HepG2 (cell line): ENCODE data around the gene SPINK4. TPM values are rescaled to one million over a fixed set of nuclear protein-coding genes. Genes with fewer than 3 reads are reported as not detected.

ENCODE experiments used
- DMAP1 ChIP-seq: IDR thresholded peaks from 2 replicates; pipeline ENCODE4 v1.6.1; 2016
- DR1 ChIP-seq: sonication (generic); formaldehyde crosslinking; IDR thresholded peaks from 2 replicates; pipeline ENCODE4 v1.8.0; 2021; ENCODE audit warnings: mild to moderate bottlenecking, missing genetic modification reagents, inconsistent platforms
- IKZF1 ChIP-seq: fragments of 450-650 bp; IDR thresholded peaks from 2 replicates; pipeline ENCODE4 v1.7.1; 2016
- MBD4 ChIP-seq: IDR thresholded peaks from 2 replicates; pipeline ENCODE4 v1.6.1; 2012; ENCODE audit warnings: low read length, inconsistent platforms, borderline replicate concordance
- SP5 ChIP-seq: IDR thresholded peaks from 2 replicates; pipeline ENCODE4 v1.6.1; 2016; ENCODE audit warnings: low read depth, borderline replicate concordance
- TARDBP ChIP-seq: sonication (generic); formaldehyde crosslinking; IDR thresholded peaks from 2 replicates; pipeline ENCODE4 v1.8.0; 2022; ENCODE audit warnings: mild to moderate bottlenecking, missing genetic modification reagents
- ZFP36L1 ChIP-seq: sonication (generic); formaldehyde crosslinking; IDR thresholded peaks from 2 replicates; pipeline ENCODE4 v1.8.0; 2022; ENCODE audit warnings: mild to moderate bottlenecking, missing genetic modification reagents, moderate library complexity
- ZNF337 ChIP-seq: sonication (generic); formaldehyde crosslinking; IDR thresholded peaks from 2 replicates; pipeline ENCODE4 v1.5.1; 2020; ENCODE audit warnings: missing genetic modification reagents, low read depth, mild to moderate bottlenecking, borderline replicate concordance
- polyA plus RNA-seq, 8 experiments: library from polyadenylated mRNA; depleted of rRNA in 3 of 8; stranded (reverse) in 7 of 8; unstranded in 1 of 8; fragments of >200 nt; fragmentation: Illumina TruSeq in 4 of 8; extraction: Trizol in 4 of 8; gene quantifications; 2 replicates each; pipeline versions ENCODE4 v1.2.1 to v1.2.3, GENCODE V29; 2011 to 2016; ENCODE audit warnings: low read depth in 4 of 8, missing spikeins in 1 of 8, mixed read lengths in 1 of 8; ENCODE audit not compliant: insufficient read depth in 1 of 8
- total RNA-seq, 5 experiments: library from RNA; depleted of rRNA; stranded (reverse); fragments of >200 nt; fragmentation: Illumina TruSeq; extraction: Trizol; gene quantifications; 2 replicates each; pipeline ENCODE4 v1.2.3, GENCODE V29; 2016; ENCODE audit warnings: low read depth in 1 of 5
- TF ChIP-seq, protein P1 (sequence below): sonication (generic); formaldehyde crosslinking; IDR thresholded peaks from 2 replicates; pipeline ENCODE4 v1.4.0; 2020; ENCODE audit warnings: mild to moderate bottlenecking, missing genetic modification reagents
- TF ChIP-seq, protein P2 (sequence below): sonication (generic); formaldehyde crosslinking; IDR thresholded peaks from 2 replicates; pipeline ENCODE4 v1.4.0; 2020; ENCODE audit warnings: low read depth, mild to moderate bottlenecking, missing genetic modification reagents
- TF ChIP-seq, protein P3 (sequence below): sonication (generic); formaldehyde crosslinking; IDR thresholded peaks from 2 replicates; pipeline ENCODE4 v1.5.0; 2020; ENCODE audit warnings: missing genetic modification reagents
- TF ChIP-seq, protein P4 (sequence below): sonication (generic); formaldehyde crosslinking; IDR thresholded peaks from 2 replicates; pipeline ENCODE4 v1.4.0; 2020; ENCODE audit warnings: missing genetic modification reagents

SPINK4 gene
- total and polyA plus RNA-seq, 2 of the 13 experiments (the other 11 are each of a cell fraction or from before 2014, with no cell fraction given) = 0.53 to 3.4 TPM

DNA sequence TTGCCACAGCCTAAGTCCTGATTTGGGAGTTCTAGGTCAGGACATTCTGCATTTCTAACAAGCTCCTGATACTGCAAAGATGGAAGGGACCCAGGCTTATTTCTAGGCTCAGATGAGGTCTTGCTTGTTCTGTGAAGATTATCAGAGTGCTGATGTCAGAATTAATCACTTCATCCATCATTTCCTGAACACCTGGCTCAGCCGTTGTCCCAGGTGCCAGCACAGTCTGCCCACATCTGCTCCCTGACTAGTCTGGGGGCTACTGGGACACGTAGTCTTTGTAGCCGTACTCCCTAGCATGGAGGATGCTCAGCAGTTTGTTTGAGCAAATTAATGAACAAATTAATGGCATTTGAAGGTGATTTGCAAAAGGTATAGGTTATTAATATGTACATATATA, 17.9 kb upstream of the SPINK4 start (continued):
- TF ChIP-seq, protein P1, sequence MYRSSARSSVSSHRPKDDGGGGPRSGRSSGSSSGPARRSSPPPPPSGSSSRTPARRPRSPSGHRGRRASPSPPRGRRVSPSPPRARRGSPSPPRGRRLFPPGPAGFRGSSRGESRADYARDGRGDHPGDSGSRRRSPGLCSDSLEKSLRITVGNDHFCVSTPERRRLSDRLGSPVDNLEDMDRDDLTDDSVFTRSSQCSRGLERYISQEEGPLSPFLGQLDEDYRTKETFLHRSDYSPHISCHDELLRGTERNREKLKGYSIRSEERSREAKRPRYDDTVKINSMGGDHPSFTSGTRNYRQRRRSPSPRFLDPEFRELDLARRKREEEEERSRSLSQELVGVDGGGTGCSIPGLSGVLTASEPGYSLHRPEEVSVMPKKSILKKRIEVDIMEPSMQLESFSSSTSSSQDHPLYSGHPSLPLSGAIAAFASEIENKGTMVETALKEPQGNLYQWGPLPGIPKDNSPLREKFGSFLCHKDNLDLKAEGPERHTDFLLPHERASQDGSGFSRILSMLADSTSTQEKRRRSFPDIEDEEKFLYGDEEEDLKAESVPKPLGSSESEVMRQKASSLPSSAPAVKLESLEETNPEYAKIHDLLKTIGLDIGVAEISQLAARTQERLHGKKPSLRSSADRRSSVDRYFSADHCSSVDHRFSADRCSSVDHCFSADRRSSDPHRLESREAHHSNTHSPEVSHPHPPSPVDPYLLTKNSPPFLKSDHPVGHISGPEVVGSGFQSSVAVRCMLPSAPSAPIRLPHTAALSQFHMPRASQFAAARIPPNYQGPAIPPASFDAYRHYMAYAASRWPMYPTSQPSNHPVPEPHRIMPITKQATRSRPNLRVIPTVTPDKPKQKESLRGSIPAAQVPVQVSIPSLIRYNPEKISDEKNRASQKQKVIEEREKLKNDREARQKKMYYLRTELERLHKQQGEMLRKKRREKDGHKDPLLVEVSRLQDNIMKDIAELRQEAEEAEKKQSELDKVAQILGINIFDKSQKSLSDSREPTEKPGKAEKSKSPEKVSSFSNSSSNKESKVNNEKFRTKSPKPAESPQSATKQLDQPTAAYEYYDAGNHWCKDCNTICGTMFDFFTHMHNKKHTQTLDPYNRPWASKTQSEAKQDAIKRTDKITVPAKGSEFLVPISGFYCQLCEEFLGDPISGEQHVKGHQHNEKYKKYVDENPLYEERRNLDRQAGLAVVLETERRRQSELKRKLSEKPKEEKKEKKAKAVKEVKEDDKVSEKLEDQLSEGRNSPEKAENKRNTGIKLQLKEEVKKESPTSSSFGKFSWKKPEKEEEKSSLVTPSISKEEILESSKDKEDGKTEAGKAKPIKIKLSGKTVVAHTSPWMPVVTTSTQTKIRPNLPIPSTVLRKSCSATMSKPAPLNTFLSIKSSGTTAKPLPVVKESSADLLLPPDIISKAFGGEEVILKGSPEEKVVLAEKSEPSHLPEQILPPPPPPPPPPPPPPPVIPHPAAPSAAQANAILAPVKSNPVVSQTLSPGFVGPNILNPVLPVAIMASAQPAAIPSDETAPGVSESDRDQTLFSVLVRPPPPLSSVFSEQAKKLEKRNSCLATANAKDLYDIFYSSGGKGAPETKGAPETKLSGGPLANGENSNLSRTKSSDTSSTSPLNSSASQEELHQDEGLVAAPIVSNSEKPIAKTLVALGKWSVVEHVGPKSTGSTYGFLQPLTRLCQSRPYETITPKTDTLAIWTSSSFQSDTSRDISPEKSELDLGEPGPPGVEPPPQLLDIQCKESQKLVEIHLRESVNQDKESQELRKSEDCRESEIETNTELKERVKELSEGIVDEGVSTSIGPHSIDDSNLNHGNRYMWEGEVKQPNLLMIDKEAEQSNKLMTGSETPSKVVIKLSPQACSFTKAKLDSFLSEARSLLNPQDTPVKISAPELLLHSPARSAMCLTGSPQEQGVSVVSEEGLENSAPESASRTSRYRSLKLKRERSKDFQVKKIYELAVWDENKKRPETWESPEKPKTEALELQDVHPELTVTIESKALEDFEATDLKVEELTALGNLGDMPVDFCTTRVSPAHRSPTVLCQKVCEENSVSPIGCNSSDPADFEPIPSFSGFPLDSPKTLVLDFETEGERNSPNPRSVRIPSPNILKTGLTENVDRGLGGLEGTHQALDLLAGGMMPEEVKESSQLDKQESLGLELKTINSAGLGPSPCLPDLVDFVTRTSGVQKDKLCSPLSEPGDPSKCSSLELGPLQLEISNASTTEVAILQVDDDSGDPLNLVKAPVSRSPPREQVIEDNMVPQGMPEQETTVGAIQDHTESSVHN (CRISPR knock-in tag) = no peak
- TF ChIP-seq DR1 (CRISPR knock-in tag) = no peak
- no peak for TF ChIP-seq ZFP36L1 (CRISPR knock-in tag)
- TF ChIP-seq DMAP1 = no peak
- TF ChIP-seq MBD4 = no peak
- TF ChIP-seq, protein P2, sequence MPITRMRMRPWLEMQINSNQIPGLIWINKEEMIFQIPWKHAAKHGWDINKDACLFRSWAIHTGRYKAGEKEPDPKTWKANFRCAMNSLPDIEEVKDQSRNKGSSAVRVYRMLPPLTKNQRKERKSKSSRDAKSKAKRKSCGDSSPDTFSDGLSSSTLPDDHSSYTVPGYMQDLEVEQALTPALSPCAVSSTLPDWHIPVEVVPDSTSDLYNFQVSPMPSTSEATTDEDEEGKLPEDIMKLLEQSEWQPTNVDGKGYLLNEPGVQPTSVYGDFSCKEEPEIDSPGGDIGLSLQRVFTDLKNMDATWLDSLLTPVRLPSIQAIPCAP = no peak
- no peak for TF ChIP-seq IKZF1
- TF ChIP-seq, protein P3, sequence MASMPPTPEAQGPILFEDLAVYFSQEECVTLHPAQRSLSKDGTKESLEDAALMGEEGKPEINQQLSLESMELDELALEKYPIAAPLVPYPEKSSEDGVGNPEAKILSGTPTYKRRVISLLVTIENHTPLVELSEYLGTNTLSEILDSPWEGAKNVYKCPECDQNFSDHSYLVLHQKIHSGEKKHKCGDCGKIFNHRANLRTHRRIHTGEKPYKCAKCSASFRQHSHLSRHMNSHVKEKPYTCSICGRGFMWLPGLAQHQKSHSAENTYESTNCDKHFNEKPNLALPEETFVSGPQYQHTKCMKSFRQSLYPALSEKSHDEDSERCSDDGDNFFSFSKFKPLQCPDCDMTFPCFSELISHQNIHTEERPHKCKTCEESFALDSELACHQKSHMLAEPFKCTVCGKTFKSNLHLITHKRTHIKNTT (CRISPR knock-in tag) = no peak
- no peak for TF ChIP-seq TARDBP (CRISPR knock-in tag)
- no peak for TF ChIP-seq SP5 (CRISPR knock-in tag)
- TF ChIP-seq ZNF337 (CRISPR knock-in tag) = no peak
- TF ChIP-seq, protein P4, sequence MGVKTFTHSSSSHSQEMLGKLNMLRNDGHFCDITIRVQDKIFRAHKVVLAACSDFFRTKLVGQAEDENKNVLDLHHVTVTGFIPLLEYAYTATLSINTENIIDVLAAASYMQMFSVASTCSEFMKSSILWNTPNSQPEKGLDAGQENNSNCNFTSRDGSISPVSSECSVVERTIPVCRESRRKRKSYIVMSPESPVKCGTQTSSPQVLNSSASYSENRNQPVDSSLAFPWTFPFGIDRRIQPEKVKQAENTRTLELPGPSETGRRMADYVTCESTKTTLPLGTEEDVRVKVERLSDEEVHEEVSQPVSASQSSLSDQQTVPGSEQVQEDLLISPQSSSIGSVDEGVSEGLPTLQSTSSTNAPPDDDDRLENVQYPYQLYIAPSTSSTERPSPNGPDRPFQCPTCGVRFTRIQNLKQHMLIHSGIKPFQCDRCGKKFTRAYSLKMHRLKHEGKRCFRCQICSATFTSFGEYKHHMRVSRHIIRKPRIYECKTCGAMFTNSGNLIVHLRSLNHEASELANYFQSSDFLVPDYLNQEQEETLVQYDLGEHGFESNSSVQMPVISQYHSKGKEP (CRISPR knock-in tag) = no peak
